ENCODE measurements around the gene KXD1.
A peak's percentile ranks its signal among the peaks of the same experiment; 100 is the strongest.

- TF ChIP-seq POLR2A (IDR thresholded peaks at IDR 0.05) (peak in 1 of 2 donors; percentile 82), CTCF (IDR thresholded peaks at IDR 0.05) (no peak)
Measured at GRCh38 chr19:18571564-18572344, 14.1 kb downstream of the KXD1 start, which contains the start of gene UBA52.

Measured in vagina (tissue), 2 donors.